ENCODE measurements around the gene FBXO22. TPM values are rescaled to one million over a fixed set of nuclear protein-coding genes. Genes with fewer than 3 reads are reported as not detected.

Gene FBXO22
- total and polyA plus RNA-seq, 7 donors = 10.8 to 21.5 (median 15.7) TPM

DNA sequence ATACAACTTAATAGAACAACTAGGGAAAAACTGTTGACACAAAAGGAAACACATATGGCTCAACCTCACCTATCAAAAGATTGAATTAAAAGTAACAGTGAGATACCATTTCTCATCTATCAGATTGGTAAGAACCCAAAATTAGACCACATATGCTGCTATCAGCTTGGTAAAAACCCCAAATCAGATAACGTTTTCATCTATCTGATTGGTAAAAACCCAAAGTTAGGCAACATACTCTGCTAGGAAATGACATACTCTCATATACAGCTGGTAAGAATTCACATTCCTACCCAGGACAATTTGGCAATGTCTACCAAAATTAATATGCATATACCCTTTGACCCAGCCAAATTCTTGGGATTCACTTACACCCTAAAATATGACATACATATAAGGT, 82.3 kb downstream of the FBXO22 start:
- 89 to 92% methylated on average over 1 of the region's 1 CpG for WGBS, 2 donors
- no peaks in the 10 kb centered on the region for H3K27me3 ChIP-seq
- TF ChIP-seq POLR2A (IDR thresholded peaks at IDR 0.05) (no peak), EP300 (IDR thresholded peaks at IDR 0.05) (no peak)
- TF ChIP-seq, protein P1, sequence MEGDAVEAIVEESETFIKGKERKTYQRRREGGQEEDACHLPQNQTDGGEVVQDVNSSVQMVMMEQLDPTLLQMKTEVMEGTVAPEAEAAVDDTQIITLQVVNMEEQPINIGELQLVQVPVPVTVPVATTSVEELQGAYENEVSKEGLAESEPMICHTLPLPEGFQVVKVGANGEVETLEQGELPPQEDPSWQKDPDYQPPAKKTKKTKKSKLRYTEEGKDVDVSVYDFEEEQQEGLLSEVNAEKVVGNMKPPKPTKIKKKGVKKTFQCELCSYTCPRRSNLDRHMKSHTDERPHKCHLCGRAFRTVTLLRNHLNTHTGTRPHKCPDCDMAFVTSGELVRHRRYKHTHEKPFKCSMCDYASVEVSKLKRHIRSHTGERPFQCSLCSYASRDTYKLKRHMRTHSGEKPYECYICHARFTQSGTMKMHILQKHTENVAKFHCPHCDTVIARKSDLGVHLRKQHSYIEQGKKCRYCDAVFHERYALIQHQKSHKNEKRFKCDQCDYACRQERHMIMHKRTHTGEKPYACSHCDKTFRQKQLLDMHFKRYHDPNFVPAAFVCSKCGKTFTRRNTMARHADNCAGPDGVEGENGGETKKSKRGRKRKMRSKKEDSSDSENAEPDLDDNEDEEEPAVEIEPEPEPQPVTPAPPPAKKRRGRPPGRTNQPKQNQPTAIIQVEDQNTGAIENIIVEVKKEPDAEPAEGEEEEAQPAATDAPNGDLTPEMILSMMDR (IDR thresholded peaks at IDR 0.05) = no peak
- no peaks in the 10 kb centered on the region for H3K4me1 ChIP-seq
- H3K4me3 ChIP-seq = no peak overlapping the region
- H3K27ac ChIP-seq = no peak overlapping the region
- DNase-seq = no peak
- no peaks in the 10 kb centered on the region for H3K36me3 ChIP-seq
- intact Hi-C loops (cut with DNase I) = no loop called here
- no peaks in the 10 kb centered on the region for H3K9me3 ChIP-seq

DNA sequence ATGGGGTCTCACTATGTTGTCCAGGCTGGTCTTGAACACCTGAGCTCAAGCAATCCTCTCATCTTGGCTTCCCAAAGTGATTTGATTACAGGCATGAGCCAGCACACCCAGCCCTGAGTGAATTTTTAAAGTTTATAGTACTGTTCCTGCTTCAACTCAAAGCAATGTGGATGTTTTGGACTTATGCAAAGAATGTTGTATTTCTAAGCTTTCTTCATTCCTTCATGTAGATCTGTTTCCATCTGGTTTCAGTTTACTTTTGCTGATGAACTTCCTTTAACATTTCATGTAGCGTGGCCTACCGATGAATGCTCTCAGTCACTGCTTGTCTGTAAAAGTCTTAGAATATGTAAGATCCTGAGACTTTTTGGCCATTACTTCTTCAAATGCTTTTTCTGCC, 85.4 kb downstream of the FBXO22 start:
- Histone ChIP-seq H3K27ac (no peak overlapping the region), H3K36me3 (no peaks in the 10 kb centered on the region), H3K4me1 (no peaks in the 10 kb centered on the region), H3K9me3 (no peaks in the 10 kb centered on the region), H3K4me3 (no peak overlapping the region), H3K27me3 (no peaks in the 10 kb centered on the region)
- intact Hi-C loops (cut with DNase I) = no loop called here
- 84 to 91% methylated on average over 2 of the region's 2 CpGs for WGBS, 2 donors
- TF ChIP-seq POLR2A (IDR thresholded peaks at IDR 0.05) (no peak), POLR2AphosphoS5 (IDR thresholded peaks at IDR 0.05) (no peak), EP300 (IDR thresholded peaks at IDR 0.05) (no peak)
- TF ChIP-seq, protein P1 (IDR thresholded peaks at IDR 0.05) = no peak
- DNase-seq = no peak

DNA sequence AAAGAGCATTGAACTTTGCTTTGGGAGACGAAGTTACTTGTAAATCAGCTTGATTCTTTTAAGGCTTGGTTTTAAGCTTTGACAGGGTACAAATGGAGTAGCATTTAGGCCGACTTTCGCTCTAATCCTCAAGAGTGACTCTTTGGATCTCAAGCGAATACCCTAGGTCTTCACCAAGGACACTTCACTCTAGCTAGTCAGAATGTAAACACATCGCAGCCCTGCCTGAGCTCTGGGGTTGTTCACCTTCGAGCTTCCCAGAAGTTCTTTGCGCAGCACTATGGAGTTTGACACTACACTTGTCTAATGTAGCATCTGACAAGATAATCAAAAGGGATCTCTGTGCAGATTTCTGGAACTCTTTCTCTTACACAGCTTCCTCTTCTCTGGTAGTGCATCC, 86.2 kb downstream of the FBXO22 start:
- H3K4me1 ChIP-seq = no peaks in the 10 kb centered on the region
- no peaks in the 10 kb centered on the region for H3K27me3 ChIP-seq

More for the DNA sequence above, 86.2 kb downstream of the FBXO22 start:
- no peak for DNase-seq
- no peak overlapping the region for H3K4me3 ChIP-seq
- WGBS, 2 donors = 77 to 81% methylated on average over 7 of the region's 7 CpGs
- H3K36me3 ChIP-seq = no peaks in the 10 kb centered on the region
- TF ChIP-seq, protein P1 (IDR thresholded peaks at IDR 0.05) = no peak
- TF ChIP-seq POLR2A (IDR thresholded peaks at IDR 0.05) (no peak), POLR2AphosphoS5 (IDR thresholded peaks at IDR 0.05) (no peak)
- intact Hi-C loops (cut with DNase I) = no loop called here
- no peak overlapping the region for H3K27ac ChIP-seq
- H3K9me3 ChIP-seq = no peaks in the 10 kb centered on the region

Small RNA genes lying within 50 kb of the gene (small RNA-seq; reads per million reads assigned to genes)
- gene RN7SL510P = 0 reads per million in 3 donors

Other genes starting within 250 kb of the FBXO22 start
- 100 to 1,000 TPM in 2 of 4 donors, 10 to 100 TPM in 2; 45.7 to 151 (median 93.9) TPM for gene CSPG4, start 191.0 kb upstream of the FBXO22 start, total RNA-seq
- 1 to 10 TPM in 1 of 3 donors, under 1 TPM in 2; 0.23 to 8.4 (median 0.60) TPM for gene CSPG4, start 191.0 kb upstream of the FBXO22 start, polyA plus RNA-seq
- gene UBE2Q2, start 60.4 kb upstream of the FBXO22 start, total RNA-seq = 100 to 1,000 TPM in 1 of 4 donors, 10 to 100 TPM in 3; 69.5 to 101 (median 97.9) TPM
- gene UBE2Q2, start 60.4 kb upstream of the FBXO22 start, polyA plus RNA-seq = 10 to 100 TPM; 16.9 to 29.4 (median 18.0) TPM
- gene NRG4, start 108.5 kb downstream of the FBXO22 start, total RNA-seq = not detected
- 1 to 10 TPM in 2 of 3 donors, under 1 TPM in 1; 0.76 to 3.9 (median 3.0) TPM for gene NRG4, start 108.5 kb downstream of the FBXO22 start, polyA plus RNA-seq
- gene TMEM266, start 156.1 kb downstream of the FBXO22 start, total RNA-seq = under 1 TPM in 1 of 4 donors, not detected in 3; 0.27 TPM
- 1 to 10 TPM in 1 of 3 donors, not detected in 2; 1.1 TPM for gene TMEM266, start 156.1 kb downstream of the FBXO22 start, polyA plus RNA-seq